Measurements from ENCODE around the gene SHOX. TPM values are rescaled to one million over a fixed set of nuclear protein-coding genes. Genes with fewer than 3 reads are reported as not detected.
"Not testable (repeated sequence)": the region's sequence is repeated elsewhere in the genome, so short reads cannot be mapped to it uniquely, and the experiment has no call there.

The SHOX gene
- total RNA-seq, 3 donors from 2014 or later: 0.12 to 0.22 TPM; not detected in 1

DNA sequence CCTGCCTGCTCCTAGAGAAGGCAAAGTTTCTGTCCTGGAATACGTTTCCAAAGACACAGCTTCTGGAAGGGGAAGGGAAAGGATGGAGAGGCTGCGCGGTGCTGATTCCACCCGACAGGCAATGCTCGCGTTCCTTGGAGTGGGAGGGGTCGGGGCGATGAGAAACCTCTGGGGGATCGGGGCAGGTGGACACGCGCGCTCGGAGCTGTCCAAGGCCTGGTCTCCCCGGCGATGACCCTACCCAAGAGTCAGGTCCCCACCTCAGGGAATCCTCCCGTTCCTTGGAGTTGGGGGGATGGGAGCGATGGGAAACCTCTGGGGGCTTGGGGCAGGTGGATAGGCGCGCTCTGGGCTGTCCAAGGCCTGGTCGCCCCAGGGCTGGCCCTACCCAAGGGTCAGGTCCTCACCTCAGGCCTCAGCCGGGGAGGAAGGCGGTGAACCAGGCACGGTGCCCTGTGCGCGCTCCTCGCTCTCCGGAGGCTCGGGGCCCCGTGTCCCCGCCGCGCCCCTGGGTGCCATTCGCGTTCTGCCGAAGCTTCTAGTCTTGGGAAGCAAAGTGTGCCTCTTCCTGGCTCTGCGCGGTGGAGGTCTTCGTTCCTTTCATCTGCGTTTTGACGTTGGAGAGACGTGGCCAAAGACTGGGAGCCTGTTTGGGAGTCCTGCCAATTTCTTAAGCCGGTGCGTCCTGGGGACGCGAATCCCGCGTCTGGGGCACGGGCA, 10.6 kb upstream of the SHOX start:
- intact Hi-C loops (cut with DNase I, micrococcal nuclease): no loop called here
- Histone ChIP-seq H3K36me3 (ENCODE audit: low read depth) (no peaks in the 10 kb centered on the region), H3K4me3 (no peak overlapping the region), H3K4me1 (ENCODE audit: low read depth) (no peaks in the 10 kb centered on the region), H3K9me3 (no peaks in the 10 kb centered on the region)
- DNase-seq (no peak), ATAC-seq (no peak)
- no peak for TF ChIP-seq CTCF (IDR thresholded peaks at IDR 0.05)

- TF ChIP-seq CTCF (IDR thresholded peaks at IDR 0.05): no peak
- Histone ChIP-seq H3K4me3 (no peak overlapping the region), H3K9me3 (no peaks in the 10 kb centered on the region), H3K4me1 (ENCODE audit: low read depth) (no peaks in the 10 kb centered on the region), H3K36me3 (ENCODE audit: low read depth) (no peaks in the 10 kb centered on the region)
- DNase-seq: no peak
- intact Hi-C loops (cut with DNase I, micrococcal nuclease): no loop called here
- no peak for ATAC-seq
Observed at GRCh38 chrX:621705-622503, 8.7 kb upstream of the SHOX start.

- H3K4me1 ChIP-seq (ENCODE audit: low read depth); DNase-seq; intact Hi-C loops (cut with DNase I, micrococcal nuclease); H3K36me3 ChIP-seq (ENCODE audit: low read depth); H3K4me3 ChIP-seq; H3K9me3 ChIP-seq; ATAC-seq: not testable (repeated sequence)
Observed at GRCh38 chrX:622802-623201, 7.8 kb upstream of the SHOX start.

- no peaks in the 10 kb centered on the region for H3K9me3 ChIP-seq
- no peaks in the 10 kb centered on the region for H3K4me1 ChIP-seq (ENCODE audit: low read depth)
- intact Hi-C loops (cut with DNase I, micrococcal nuclease): no loop called here
- TF ChIP-seq CTCF (IDR thresholded peaks at IDR 0.05): no peak
- H3K4me3 ChIP-seq: no peak overlapping the region
- no peaks in the 10 kb centered on the region for H3K36me3 ChIP-seq (ENCODE audit: low read depth)
- DNase-seq (no peak), ATAC-seq (no peak)
Observed at GRCh38 chrX:623268-623598, 7.4 kb upstream of the SHOX start.

GRCh38 chrX:623599-624315, 6.8 kb upstream of the SHOX start:
- ATAC-seq: no peak
- no peaks in the 10 kb centered on the region for H3K36me3 ChIP-seq (ENCODE audit: low read depth)
- no peaks in the 10 kb centered on the region for H3K4me1 ChIP-seq (ENCODE audit: low read depth)
- no peak overlapping the region for H3K4me3 ChIP-seq
- no peak for TF ChIP-seq CTCF (IDR thresholded peaks at IDR 0.05)
- H3K9me3 ChIP-seq: no peaks in the 10 kb centered on the region
- DNase-seq: no peak
- intact Hi-C loops (cut with DNase I, micrococcal nuclease): no loop called here
